ENCODE results near the gene ID4.

The ID4 gene

GRCh38 chr6:19860235-19860877, 23.2 kb downstream of the ID4 start:
- Histone ChIP-seq H3K4me1 (ENCODE audit: control insufficient read depth, insufficient read depth, low read length, poor library complexity, severe bottlenecking) (no peaks in the 10 kb centered on the region), H3K27ac (ENCODE audit: low read depth, low read length, severe bottlenecking) (no peak overlapping the region), H3K36me3 (ENCODE audit: control insufficient read depth, insufficient read depth, low read length) (no peaks in the 10 kb centered on the region), H3K9me3 (ENCODE audit: control insufficient read depth, low read length) (no peaks in the 10 kb centered on the region), H3K4me3 (ENCODE audit: extremely low read depth, insufficient read depth, low read length, poor library complexity, severe bottlenecking) (no peak overlapping the region)
- 90 to 91% methylated on average over 4 of the region's 4 CpGs for WGBS, 2 experiments (ENCODE audit: insufficient coverage in 2 of 2)

GRCh38 chr6:19864285-19864684, 27.1 kb downstream of the ID4 start:
- peaks cover 12% of the 10 kb centered on the region for H3K4me1 ChIP-seq (ENCODE audit: control insufficient read depth, insufficient read depth, low read length, poor library complexity, severe bottlenecking)
- H3K27ac ChIP-seq (ENCODE audit: low read depth, low read length, severe bottlenecking) = no peak overlapping the region
- no peaks in the 10 kb centered on the region for H3K36me3 ChIP-seq (ENCODE audit: control insufficient read depth, insufficient read depth, low read length)
- H3K9me3 ChIP-seq (ENCODE audit: control insufficient read depth, low read length) = no peaks in the 10 kb centered on the region
- WGBS, 2 experiments (ENCODE audit: insufficient coverage in 2 of 2) = 100% methylated on average over 2 of the region's 3 CpGs; no CpG with 5 or more reads in 1 of the 2 experiments
- H3K4me3 ChIP-seq (ENCODE audit: extremely low read depth, insufficient read depth, low read length, poor library complexity, severe bottlenecking) = no peak overlapping the region

GRCh38 chr6:19865178-19865577, 28.0 kb downstream of the ID4 start:
- H3K4me1 ChIP-seq (ENCODE audit: control insufficient read depth, insufficient read depth, low read length, poor library complexity, severe bottlenecking) = peaks cover 12% of the 10 kb centered on the region
- WGBS, 2 experiments (ENCODE audit: insufficient coverage in 2 of 2) = 86% methylated on average over 1 of the region's 1 CpG; no CpG with 5 or more reads in 1 of the 2 experiments
- no peaks in the 10 kb centered on the region for H3K9me3 ChIP-seq (ENCODE audit: control insufficient read depth, low read length)
- no peaks in the 10 kb centered on the region for H3K36me3 ChIP-seq (ENCODE audit: control insufficient read depth, insufficient read depth, low read length)
- no peak overlapping the region for H3K27ac ChIP-seq (ENCODE audit: low read depth, low read length, severe bottlenecking)
- no peak overlapping the region for H3K4me3 ChIP-seq (ENCODE audit: extremely low read depth, insufficient read depth, low read length, poor library complexity, severe bottlenecking)

GRCh38 chr6:19866173-19866984, 29.2 kb downstream of the ID4 start:
- no peak overlapping the region for H3K4me3 ChIP-seq (ENCODE audit: extremely low read depth, insufficient read depth, low read length, poor library complexity, severe bottlenecking)
- peaks cover 12% of the 10 kb centered on the region for H3K4me1 ChIP-seq (ENCODE audit: control insufficient read depth, insufficient read depth, low read length, poor library complexity, severe bottlenecking)
- WGBS, 2 experiments (ENCODE audit: insufficient coverage in 2 of 2) = 95 to 96% methylated on average over 10 to 12 of the region's 18 CpGs
- H3K36me3 ChIP-seq (ENCODE audit: control insufficient read depth, insufficient read depth, low read length) = no peaks in the 10 kb centered on the region
- no peaks in the 10 kb centered on the region for H3K9me3 ChIP-seq (ENCODE audit: control insufficient read depth, low read length)
- peak overlapping the region; percentile 25 for H3K27ac ChIP-seq (ENCODE audit: low read depth, low read length, severe bottlenecking)

- Histone ChIP-seq H3K4me1 (ENCODE audit: control insufficient read depth, insufficient read depth, low read length, poor library complexity, severe bottlenecking) (peaks cover 12% of the 10 kb centered on the region), H3K9me3 (ENCODE audit: control insufficient read depth, low read length) (no peaks in the 10 kb centered on the region), H3K36me3 (ENCODE audit: control insufficient read depth, insufficient read depth, low read length) (no peaks in the 10 kb centered on the region), H3K27ac (ENCODE audit: low read depth, low read length, severe bottlenecking) (peak overlapping the region; percentile 25), H3K4me3 (ENCODE audit: extremely low read depth, insufficient read depth, low read length, poor library complexity, severe bottlenecking) (no peak overlapping the region)
- 73 to 95% methylated on average over 3 to 4 of the region's 5 CpGs for WGBS, 2 experiments (ENCODE audit: insufficient coverage in 2 of 2)
These were observed 29.9 kb downstream of the ID4 start for GRCh38 chr6:19866985-19867627.

GRCh38 chr6:19869464-19869863, 32.3 kb downstream of the ID4 start:
- H3K4me3 ChIP-seq (ENCODE audit: extremely low read depth, insufficient read depth, low read length, poor library complexity, severe bottlenecking) = no peak overlapping the region
- no peaks in the 10 kb centered on the region for H3K36me3 ChIP-seq (ENCODE audit: control insufficient read depth, insufficient read depth, low read length)
- no peaks in the 10 kb centered on the region for H3K9me3 ChIP-seq (ENCODE audit: control insufficient read depth, low read length)
- peaks cover 12% of the 10 kb centered on the region for H3K4me1 ChIP-seq (ENCODE audit: control insufficient read depth, insufficient read depth, low read length, poor library complexity, severe bottlenecking)
- no peak overlapping the region for H3K27ac ChIP-seq (ENCODE audit: low read depth, low read length, severe bottlenecking)
- WGBS, 2 experiments (ENCODE audit: insufficient coverage in 2 of 2) = 87 to 89% methylated on average over 9 of the region's 9 CpGs

GRCh38 chr6:19870322-19870721, 33.2 kb downstream of the ID4 start:
- 100% methylated on average over 1 to 2 of the region's 3 CpGs for WGBS, 2 experiments (ENCODE audit: insufficient coverage in 2 of 2)
- Histone ChIP-seq H3K9me3 (ENCODE audit: control insufficient read depth, low read length) (no peaks in the 10 kb centered on the region), H3K27ac (ENCODE audit: low read depth, low read length, severe bottlenecking) (no peak overlapping the region), H3K4me1 (ENCODE audit: control insufficient read depth, insufficient read depth, low read length, poor library complexity, severe bottlenecking) (peaks cover 12% of the 10 kb centered on the region), H3K36me3 (ENCODE audit: control insufficient read depth, insufficient read depth, low read length) (no peaks in the 10 kb centered on the region), H3K4me3 (ENCODE audit: extremely low read depth, insufficient read depth, low read length, poor library complexity, severe bottlenecking) (no peak overlapping the region)

GRCh38 chr6:19873031-19873430, 35.9 kb downstream of the ID4 start:
- Histone ChIP-seq H3K4me1 (ENCODE audit: control insufficient read depth, insufficient read depth, low read length, poor library complexity, severe bottlenecking) (no peaks in the 10 kb centered on the region), H3K4me3 (ENCODE audit: extremely low read depth, insufficient read depth, low read length, poor library complexity, severe bottlenecking) (no peak overlapping the region), H3K36me3 (ENCODE audit: control insufficient read depth, insufficient read depth, low read length) (no peaks in the 10 kb centered on the region), H3K9me3 (ENCODE audit: control insufficient read depth, low read length) (no peaks in the 10 kb centered on the region), H3K27ac (ENCODE audit: low read depth, low read length, severe bottlenecking) (no peak overlapping the region)
- WGBS, 2 experiments (ENCODE audit: insufficient coverage in 2 of 2) = 90 to 92% methylated on average over 1 to 2 of the region's 2 CpGs

GRCh38 chr6:19876672-19877071, 39.5 kb downstream of the ID4 start:
- Histone ChIP-seq H3K4me3 (ENCODE audit: extremely low read depth, insufficient read depth, low read length, poor library complexity, severe bottlenecking) (no peak overlapping the region), H3K36me3 (ENCODE audit: control insufficient read depth, insufficient read depth, low read length) (no peaks in the 10 kb centered on the region), H3K27ac (ENCODE audit: low read depth, low read length, severe bottlenecking) (no peak overlapping the region), H3K9me3 (ENCODE audit: control insufficient read depth, low read length) (no peaks in the 10 kb centered on the region), H3K4me1 (ENCODE audit: control insufficient read depth, insufficient read depth, low read length, poor library complexity, severe bottlenecking) (no peaks in the 10 kb centered on the region)
- 100% methylated on average over 3 of the region's 5 CpGs; no CpG with 5 or more reads in 1 of the 2 experiments for WGBS, 2 experiments (ENCODE audit: insufficient coverage in 2 of 2)

GRCh38 chr6:19879663-19880062, 42.5 kb downstream of the ID4 start:
- WGBS, 2 experiments (ENCODE audit: insufficient coverage in 2 of 2) = 100% methylated on average over 1 of the region's 1 CpG; no CpG with 5 or more reads in 1 of the 2 experiments
- H3K4me1 ChIP-seq (ENCODE audit: control insufficient read depth, insufficient read depth, low read length, poor library complexity, severe bottlenecking) = no peaks in the 10 kb centered on the region
- H3K27ac ChIP-seq (ENCODE audit: low read depth, low read length, severe bottlenecking) = no peak overlapping the region
- H3K4me3 ChIP-seq (ENCODE audit: extremely low read depth, insufficient read depth, low read length, poor library complexity, severe bottlenecking) = no peak overlapping the region
- no peaks in the 10 kb centered on the region for H3K36me3 ChIP-seq (ENCODE audit: control insufficient read depth, insufficient read depth, low read length)
- no peaks in the 10 kb centered on the region for H3K9me3 ChIP-seq (ENCODE audit: control insufficient read depth, low read length)

Measured in mesodermal cell (in vitro differentiated cells).